Measurements from ENCODE around the gene CDX1.

The CDX1 gene

GRCh38 chr5:150206779-150207115, 40.2 kb downstream of the CDX1 start:
- Histone ChIP-seq H2AFZ (ENCODE audit: low read depth, low read length) (no peak overlapping the region), H3K36me3 (ENCODE audit: insufficient read depth, low read length) (no peaks in the 10 kb centered on the region)

DNA sequence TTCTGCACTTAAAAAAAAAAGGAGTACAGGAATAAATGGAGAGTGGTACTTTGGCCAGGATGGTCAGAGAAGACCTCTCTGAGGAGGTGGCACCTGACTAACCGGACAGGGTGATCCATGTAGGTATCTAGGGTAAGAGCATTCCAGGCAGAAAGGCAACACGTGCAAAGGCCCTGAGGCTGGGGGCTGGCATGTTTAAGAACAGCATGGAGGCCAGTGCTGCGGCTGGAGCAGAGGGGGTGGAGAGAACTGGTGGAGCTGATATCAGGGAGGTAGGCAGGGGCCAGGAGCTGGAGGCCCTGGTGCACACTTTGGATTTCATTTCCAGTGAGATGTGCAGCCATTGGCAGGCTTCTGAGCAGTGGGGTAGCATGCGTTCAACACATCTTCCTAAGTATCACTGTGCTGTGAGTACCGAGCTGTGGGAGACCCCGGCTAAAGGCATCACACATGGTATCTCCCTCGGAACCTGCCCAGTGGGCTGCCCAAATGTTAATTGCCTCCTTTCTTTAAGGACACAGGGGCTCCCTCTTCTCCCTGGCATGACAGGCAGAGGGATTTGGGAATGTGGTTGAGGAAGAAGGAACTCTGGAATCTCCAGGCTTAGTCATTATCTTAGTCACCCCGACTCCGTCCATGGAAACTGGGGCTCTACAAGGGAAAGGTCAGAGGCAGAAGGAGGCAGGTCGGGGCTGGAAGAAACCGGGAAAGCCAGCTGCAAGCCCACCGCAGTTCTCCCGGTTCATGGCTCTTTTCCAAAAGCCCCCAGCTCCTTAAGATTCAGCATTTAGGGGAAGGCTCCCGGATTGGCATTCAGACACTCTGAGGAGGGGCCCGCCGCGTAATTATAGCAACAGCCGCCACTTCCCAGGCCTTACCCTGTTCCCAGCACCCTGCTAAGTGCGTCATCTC, 41.9 kb downstream of the CDX1 start:
- no peaks in the 10 kb centered on the region for H3K36me3 ChIP-seq (ENCODE audit: insufficient read depth, low read length)
- peaks cover 19% of the 10 kb centered on the region for H3K27me3 ChIP-seq (ENCODE audit: insufficient read depth, low read length)
- H3K9me3 ChIP-seq (ENCODE audit: low read length), result no peaks in the 10 kb centered on the region
- no peak overlapping the region for H2AFZ ChIP-seq (ENCODE audit: low read depth, low read length)
- H3K4me1 ChIP-seq (ENCODE audit: insufficient read depth, low read length), result peaks cover 6% of the 10 kb centered on the region
- no peak overlapping the region for H3K4me3 ChIP-seq (ENCODE audit: low read length)

More at GRCh38 chr5:150206779-150207115, 40.2 kb downstream of the CDX1 start:
- H3K4me1 ChIP-seq (ENCODE audit: insufficient read depth, low read length), result peaks cover 6% of the 10 kb centered on the region
- H3K4me3 ChIP-seq (ENCODE audit: low read length), result no peak overlapping the region
- H3K9me3 ChIP-seq (ENCODE audit: low read length), result no peaks in the 10 kb centered on the region
- H3K27me3 ChIP-seq (ENCODE audit: insufficient read depth, low read length), result peaks cover 13% of the 10 kb centered on the region

DNA sequence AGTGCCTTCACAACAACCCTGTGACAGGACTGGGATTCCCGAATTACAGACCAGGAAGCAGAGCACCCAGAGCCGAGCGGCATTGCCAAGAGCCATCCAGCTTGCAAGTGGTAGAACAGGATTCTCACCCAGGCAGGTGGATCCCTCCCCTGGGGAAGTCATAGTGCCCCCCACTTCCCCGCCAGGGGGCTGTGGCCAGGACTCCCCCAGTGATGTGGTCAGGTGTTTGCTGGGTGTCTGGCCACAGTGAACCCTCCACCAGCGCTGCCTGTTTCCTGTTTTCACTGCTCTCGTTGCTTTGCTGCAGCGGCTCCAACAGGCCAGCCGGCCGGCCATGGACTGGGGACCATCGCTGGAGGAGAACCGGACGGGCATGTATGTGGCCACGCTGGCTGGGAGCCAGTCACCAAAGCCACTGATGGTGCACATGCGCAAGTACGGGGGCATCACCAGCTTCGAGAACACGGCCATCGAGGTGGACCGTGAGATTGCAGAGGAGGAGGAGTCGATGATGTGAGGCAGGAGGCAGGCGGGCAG, 42.6 kb downstream of the CDX1 start:
- Histone ChIP-seq H3K4me3 (ENCODE audit: low read length) (no peak overlapping the region), H3K27me3 (ENCODE audit: insufficient read depth, low read length) (peaks cover 20% of the 10 kb centered on the region), H3K9me3 (ENCODE audit: low read length) (no peaks in the 10 kb centered on the region), H3K36me3 (ENCODE audit: insufficient read depth, low read length) (no peaks in the 10 kb centered on the region), H2AFZ (ENCODE audit: low read depth, low read length) (no peak overlapping the region), H3K4me1 (ENCODE audit: insufficient read depth, low read length) (peaks cover 6% of the 10 kb centered on the region)

GRCh38 chr5:150210644-150211043, 44.1 kb downstream of the CDX1 start:
- Histone ChIP-seq H3K9me3 (ENCODE audit: low read length) (no peaks in the 10 kb centered on the region), H3K4me3 (ENCODE audit: low read length) (no peak overlapping the region), H3K4me1 (ENCODE audit: insufficient read depth, low read length) (peaks cover 6% of the 10 kb centered on the region), H3K36me3 (ENCODE audit: insufficient read depth, low read length) (no peaks in the 10 kb centered on the region), H2AFZ (ENCODE audit: low read depth, low read length) (no peak overlapping the region), H3K27me3 (ENCODE audit: insufficient read depth, low read length) (peaks cover 20% of the 10 kb centered on the region)

GRCh38 chr5:150211156-150212030, 44.8 kb downstream of the CDX1 start:
- peaks cover 20% of the 10 kb centered on the region for H3K27me3 ChIP-seq (ENCODE audit: insufficient read depth, low read length)
- peaks cover 6% of the 10 kb centered on the region for H3K4me1 ChIP-seq (ENCODE audit: insufficient read depth, low read length)
- no peak overlapping the region for H3K4me3 ChIP-seq (ENCODE audit: low read length)
- H3K36me3 ChIP-seq (ENCODE audit: insufficient read depth, low read length), result no peaks in the 10 kb centered on the region
- no peak overlapping the region for H2AFZ ChIP-seq (ENCODE audit: low read depth, low read length)
- H3K9me3 ChIP-seq (ENCODE audit: low read length), result no peaks in the 10 kb centered on the region

DNA sequence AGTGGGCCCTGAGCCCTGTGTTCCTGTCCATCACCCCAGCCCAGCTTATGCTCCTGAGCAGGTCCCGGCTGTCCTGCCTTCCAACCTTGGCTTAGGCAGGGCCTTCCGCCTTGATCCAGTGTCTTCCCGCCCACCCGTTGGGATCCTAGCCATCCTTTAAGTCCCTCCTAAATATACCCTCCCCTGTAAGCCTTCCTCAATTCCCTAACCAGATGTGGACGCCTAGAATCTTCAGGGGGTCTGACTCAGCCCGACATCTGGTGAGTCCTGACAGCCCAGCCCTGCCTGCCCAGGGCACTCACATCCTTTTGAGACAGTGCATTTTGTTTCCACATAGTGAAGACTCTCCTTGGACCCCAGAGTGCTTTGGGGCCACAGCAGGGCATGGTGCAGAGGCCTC, 47.0 kb downstream of the CDX1 start:
- no peak overlapping the region for H3K4me3 ChIP-seq (ENCODE audit: low read length)
- H3K27me3 ChIP-seq (ENCODE audit: insufficient read depth, low read length), result peaks cover 16% of the 10 kb centered on the region
- no peaks in the 10 kb centered on the region for H3K9me3 ChIP-seq (ENCODE audit: low read length)
- no peak overlapping the region for H2AFZ ChIP-seq (ENCODE audit: low read depth, low read length)
- H3K4me1 ChIP-seq (ENCODE audit: insufficient read depth, low read length), result peaks cover 6% of the 10 kb centered on the region
- no peaks in the 10 kb centered on the region for H3K36me3 ChIP-seq (ENCODE audit: insufficient read depth, low read length)

DNA sequence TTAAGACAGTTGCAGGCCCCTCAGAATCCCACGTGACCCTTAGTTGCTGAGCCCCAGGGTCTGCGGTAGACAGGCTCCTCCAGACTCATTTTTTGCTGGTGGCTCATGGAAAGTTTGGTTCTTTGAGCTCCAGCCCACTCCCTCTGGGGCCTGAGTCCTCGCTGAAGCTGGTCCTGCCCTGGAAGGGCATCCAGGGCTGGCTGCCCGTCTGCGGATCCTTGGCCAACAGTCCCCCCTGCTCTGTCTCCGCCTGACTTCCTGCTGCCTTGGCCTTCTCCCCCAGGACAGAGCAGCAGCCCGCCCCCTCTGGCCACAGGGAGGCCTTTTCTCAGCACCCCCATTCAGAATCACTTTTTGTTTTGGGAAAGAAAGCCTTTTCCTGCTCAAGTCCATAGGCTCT, 47.7 kb downstream of the CDX1 start:
- no peaks in the 10 kb centered on the region for H3K36me3 ChIP-seq (ENCODE audit: insufficient read depth, low read length)
- H3K4me1 ChIP-seq (ENCODE audit: insufficient read depth, low read length), result peaks cover 6% of the 10 kb centered on the region
- H3K4me3 ChIP-seq (ENCODE audit: low read length), result no peak overlapping the region
- peaks cover 13% of the 10 kb centered on the region for H3K27me3 ChIP-seq (ENCODE audit: insufficient read depth, low read length)
- no peaks in the 10 kb centered on the region for H3K9me3 ChIP-seq (ENCODE audit: low read length)
- no peak overlapping the region for H2AFZ ChIP-seq (ENCODE audit: low read depth, low read length)

DNA sequence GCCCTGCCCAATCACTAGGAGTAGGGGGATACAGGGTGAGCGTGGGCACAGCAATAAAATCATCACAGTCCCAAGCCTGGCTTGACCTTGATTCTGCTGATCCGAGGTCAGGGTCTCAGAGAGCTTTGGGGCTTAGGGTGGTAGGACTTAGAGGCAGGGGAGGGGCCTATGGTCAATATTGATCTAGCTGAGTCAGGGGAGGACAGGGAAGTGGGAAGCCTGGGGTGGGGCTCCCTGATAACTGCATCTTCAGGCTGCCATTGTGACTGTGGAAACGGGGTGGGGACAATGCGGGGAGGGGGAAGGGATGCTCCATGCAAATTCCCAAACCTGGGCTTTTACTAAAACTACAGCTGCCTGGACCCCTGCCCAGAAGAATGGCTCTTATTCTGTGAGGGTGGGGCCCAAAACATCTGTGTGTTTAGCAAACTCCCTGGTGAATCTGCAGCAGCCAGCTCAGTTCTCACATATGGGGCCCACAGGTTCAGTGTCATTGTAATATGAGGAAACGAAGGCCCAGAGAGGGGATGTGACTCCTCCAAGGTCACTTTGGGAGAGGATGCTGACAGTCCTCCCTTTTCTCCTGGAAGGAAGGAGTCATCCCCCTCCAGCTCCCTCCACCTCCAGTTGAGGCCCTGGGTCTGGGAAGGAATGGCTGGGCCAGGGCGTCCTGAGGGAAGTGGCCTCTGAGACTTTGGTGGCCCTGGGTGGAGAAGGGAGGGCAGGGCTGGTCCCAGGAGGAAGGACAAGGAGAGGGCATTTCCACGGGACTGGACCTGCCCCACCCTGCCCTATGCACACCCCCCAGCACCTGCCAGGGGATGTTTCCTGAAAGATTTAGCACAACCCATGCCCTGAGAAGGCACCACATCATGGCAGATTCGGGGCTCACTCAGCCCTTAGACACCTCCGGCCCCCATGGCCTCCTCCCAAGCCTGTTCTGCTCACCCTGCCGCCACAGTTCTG, 49.7 kb downstream of the CDX1 start:
- H3K4me1 ChIP-seq (ENCODE audit: insufficient read depth, low read length), result peaks cover under 1% of the 10 kb centered on the region
- H3K27me3 ChIP-seq (ENCODE audit: insufficient read depth, low read length), result peaks cover 7% of the 10 kb centered on the region
- no peaks in the 10 kb centered on the region for H3K9me3 ChIP-seq (ENCODE audit: low read length)
- no peak overlapping the region for H3K4me3 ChIP-seq (ENCODE audit: low read length)
- H2AFZ ChIP-seq (ENCODE audit: low read depth, low read length), result no peak overlapping the region
- no peaks in the 10 kb centered on the region for H3K36me3 ChIP-seq (ENCODE audit: insufficient read depth, low read length)

DNA sequence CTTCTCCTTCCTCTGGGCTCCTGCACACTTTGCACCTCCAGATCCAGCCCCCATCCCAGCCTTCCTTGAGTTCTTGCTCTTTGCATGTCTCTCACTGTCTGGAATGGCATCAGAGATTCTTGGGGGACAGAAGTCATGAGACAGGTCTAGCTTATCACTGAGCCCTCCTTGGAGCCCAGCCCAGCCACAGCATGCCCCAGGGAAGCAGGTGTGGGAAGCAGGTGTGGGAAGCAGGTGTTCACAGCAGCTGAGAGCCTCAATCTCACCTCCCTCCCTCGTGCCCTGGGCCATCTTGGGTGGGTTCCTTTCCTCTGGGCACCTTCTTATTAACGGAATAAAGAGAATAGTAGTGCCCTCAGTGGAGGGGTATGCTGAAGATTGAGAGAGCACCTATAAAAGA, 50.5 kb downstream of the CDX1 start:
- H3K27me3 ChIP-seq (ENCODE audit: insufficient read depth, low read length), result peaks cover 7% of the 10 kb centered on the region
- no peak overlapping the region for H2AFZ ChIP-seq (ENCODE audit: low read depth, low read length)
- H3K4me3 ChIP-seq (ENCODE audit: low read length), result no peak overlapping the region
- no peaks in the 10 kb centered on the region for H3K9me3 ChIP-seq (ENCODE audit: low read length)
- H3K36me3 ChIP-seq (ENCODE audit: insufficient read depth, low read length), result no peaks in the 10 kb centered on the region
- no peaks in the 10 kb centered on the region for H3K4me1 ChIP-seq (ENCODE audit: insufficient read depth, low read length)

DNA sequence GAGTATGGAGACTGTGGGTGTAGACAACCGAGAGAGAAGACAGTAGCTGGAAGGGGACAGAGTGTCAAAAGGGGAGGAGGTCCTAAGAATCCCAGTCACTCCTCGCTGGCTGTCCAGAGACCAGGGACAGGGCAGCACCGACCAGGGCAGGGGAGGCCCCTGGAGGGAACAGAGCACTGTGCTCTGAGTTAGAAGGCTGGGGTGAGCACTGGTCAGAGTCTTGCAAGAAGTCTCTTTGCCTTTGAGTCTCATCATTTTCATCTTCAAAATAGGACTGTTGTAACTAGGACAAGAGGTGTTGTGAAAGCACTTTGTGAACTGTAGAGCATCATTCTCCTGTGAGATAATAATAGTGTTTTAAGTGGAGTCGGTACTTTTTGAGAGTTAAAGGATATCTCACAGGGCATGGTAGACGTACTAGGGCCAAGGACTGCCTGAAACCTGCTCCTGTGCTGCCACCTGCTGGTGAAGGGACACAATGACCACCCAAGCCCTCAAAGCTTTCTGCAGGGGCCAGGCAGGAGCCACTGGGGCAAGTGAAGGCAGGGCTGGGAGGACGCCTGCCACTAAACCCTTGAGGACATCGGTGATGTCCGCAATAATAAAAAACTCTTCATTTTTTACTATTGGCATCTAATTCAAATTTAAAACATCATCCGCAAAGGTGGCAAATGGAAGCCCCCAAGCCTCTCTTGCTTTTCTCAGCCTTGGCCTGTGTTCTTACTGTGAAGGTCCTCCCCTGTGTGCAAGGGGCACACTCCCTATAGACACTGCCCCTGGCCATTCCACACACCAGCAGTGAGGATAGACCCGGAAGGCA, 51.5 kb downstream of the CDX1 start:
- no peak overlapping the region for H2AFZ ChIP-seq (ENCODE audit: low read depth, low read length)
- no peaks in the 10 kb centered on the region for H3K9me3 ChIP-seq (ENCODE audit: low read length)
- H3K4me3 ChIP-seq (ENCODE audit: low read length), result no peak overlapping the region
- H3K4me1 ChIP-seq (ENCODE audit: insufficient read depth, low read length), result no peaks in the 10 kb centered on the region
- no peaks in the 10 kb centered on the region for H3K36me3 ChIP-seq (ENCODE audit: insufficient read depth, low read length)
- peaks cover 3% of the 10 kb centered on the region for H3K27me3 ChIP-seq (ENCODE audit: insufficient read depth, low read length)

GRCh38 chr5:150218693-150219035, 52.1 kb downstream of the CDX1 start:
- Histone ChIP-seq H3K27me3 (ENCODE audit: insufficient read depth, low read length) (no peaks in the 10 kb centered on the region), H3K4me3 (ENCODE audit: low read length) (no peak overlapping the region), H3K9me3 (ENCODE audit: low read length) (no peaks in the 10 kb centered on the region), H3K36me3 (ENCODE audit: insufficient read depth, low read length) (no peaks in the 10 kb centered on the region), H3K4me1 (ENCODE audit: insufficient read depth, low read length) (no peaks in the 10 kb centered on the region), H2AFZ (ENCODE audit: low read depth, low read length) (no peak overlapping the region)

DNA sequence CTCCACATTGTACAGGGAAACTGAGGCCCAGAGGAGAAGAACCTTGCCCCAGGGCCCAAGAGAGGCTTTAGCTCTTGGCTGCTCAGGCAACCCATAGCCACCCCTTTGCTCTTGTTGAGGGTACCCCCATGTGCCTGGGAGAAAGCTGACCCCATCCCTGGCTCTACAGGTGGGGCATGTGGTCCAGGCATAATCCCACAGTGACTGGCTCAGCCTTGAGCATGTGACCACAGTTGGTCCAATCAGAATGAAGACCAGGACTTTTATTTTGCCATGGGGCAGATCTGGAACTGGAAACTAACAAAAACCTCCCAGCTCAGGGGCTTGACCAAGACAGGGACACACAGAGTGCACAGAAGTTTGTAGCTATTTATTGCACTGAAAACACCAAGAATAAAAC, 52.6 kb downstream of the CDX1 start:
- Histone ChIP-seq H3K27me3 (ENCODE audit: insufficient read depth, low read length) (no peaks in the 10 kb centered on the region), H2AFZ (ENCODE audit: low read depth, low read length) (no peak overlapping the region), H3K4me3 (ENCODE audit: low read length) (no peak overlapping the region), H3K9me3 (ENCODE audit: low read length) (no peaks in the 10 kb centered on the region), H3K36me3 (ENCODE audit: insufficient read depth, low read length) (no peaks in the 10 kb centered on the region), H3K4me1 (ENCODE audit: insufficient read depth, low read length) (peaks cover 1% of the 10 kb centered on the region)

Data from neuron (in vitro differentiated cells).